HepG2 (cell line): Measurements from ENCODE around the gene AANAT. TPM values are rescaled to one million over a fixed set of nuclear protein-coding genes. Genes with fewer than 3 reads are reported as not detected.

Source experiments
- NFE2L2 ChIP-seq: fragments of 150-350 bp; IDR thresholded peaks from 2 replicates; pipeline ENCODE4 v1.6.1; 2014; ENCODE audit warnings: low read length
- PAX8 ChIP-seq: sonication (generic); formaldehyde crosslinking; IDR thresholded peaks from 2 replicates; pipeline ENCODE4 v1.8.0; 2022; ENCODE audit warnings: mild to moderate bottlenecking, missing genetic modification reagents, borderline replicate concordance
- ZNF546 ChIP-seq: sonication (generic); formaldehyde crosslinking; conservative IDR thresholded peaks from 2 replicates; pipeline ENCODE4 v1.8.1; 2023; ENCODE audit warnings: mild to moderate bottlenecking, missing genetic modification reagents
- ZNF567 ChIP-seq: sonication (generic); formaldehyde crosslinking; IDR thresholded peaks from 2 replicates; pipeline ENCODE4 v1.8.1; 2023; ENCODE audit warnings: mild to moderate bottlenecking, missing genetic modification reagents, borderline replicate concordance
- ZNF737 ChIP-seq: sonication (generic); formaldehyde crosslinking; IDR thresholded peaks from 2 replicates; pipeline ENCODE4 v1.5.0; 2020; ENCODE audit warnings: missing genetic modification reagents, mild to moderate bottlenecking, borderline replicate concordance
- polyA plus RNA-seq, 8 experiments: library from polyadenylated mRNA; depleted of rRNA in 3 of 8; stranded (reverse) in 7 of 8; unstranded in 1 of 8; fragments of >200 nt; fragmentation: Illumina TruSeq in 4 of 8; extraction: Trizol in 4 of 8; gene quantifications; 2 replicates each; pipeline versions ENCODE4 v1.2.1 to v1.2.3, GENCODE V29; 2011 to 2016; ENCODE audit warnings: low read depth in 4 of 8, missing spikeins in 1 of 8, mixed read lengths in 1 of 8; ENCODE audit not compliant: insufficient read depth in 1 of 8
- total RNA-seq, 5 experiments: library from RNA; depleted of rRNA; stranded (reverse); fragments of >200 nt; fragmentation: Illumina TruSeq; extraction: Trizol; gene quantifications; 2 replicates each; pipeline ENCODE4 v1.2.3, GENCODE V29; 2016; ENCODE audit warnings: low read depth in 1 of 5
- TF ChIP-seq, protein P1 (sequence below): sonication (generic); formaldehyde crosslinking; IDR thresholded peaks from 2 replicates; pipeline ENCODE4 v1.8.1; 2023; ENCODE audit warnings: mild to moderate bottlenecking, missing genetic modification reagents
- TF ChIP-seq, protein P2 (sequence below): sonication (generic); formaldehyde crosslinking; IDR thresholded peaks from 2 replicates; pipeline ENCODE4 v1.8.0; 2022; ENCODE audit warnings: missing genetic modification reagents, mild to moderate bottlenecking, borderline replicate concordance
- TF ChIP-seq, protein P3 (sequence below): sonication (generic); formaldehyde crosslinking; IDR thresholded peaks from 2 replicates; pipeline ENCODE4 v1.5.1; 2020; ENCODE audit warnings: mild to moderate bottlenecking, missing genetic modification reagents, moderate library complexity
- TF ChIP-seq, protein P4 (sequence below): sonication (generic); formaldehyde crosslinking; IDR thresholded peaks from 2 replicates; pipeline ENCODE4 v1.4.0; 2020; ENCODE audit warnings: missing genetic modification reagents, borderline replicate concordance
- TF ChIP-seq, protein P5 (sequence below): sonication (generic); formaldehyde crosslinking; IDR thresholded peaks from 2 replicates; pipeline ENCODE4 v1.4.0; 2020; ENCODE audit warnings: missing genetic modification reagents, borderline replicate concordance
- TF ChIP-seq, protein P6 (sequence below): sonication (generic); formaldehyde crosslinking; IDR thresholded peaks from 2 replicates; pipeline ENCODE4 v1.4.0; 2020; ENCODE audit warnings: low read depth, mild to moderate bottlenecking, missing genetic modification reagents
- TF ChIP-seq, protein P7 (sequence below): sonication (generic); formaldehyde crosslinking; IDR thresholded peaks from 2 replicates; pipeline ENCODE4 v1.5.1; 2020; ENCODE audit warnings: missing genetic modification reagents, mild to moderate bottlenecking, borderline replicate concordance

AANAT gene
- total and polyA plus RNA-seq, 2 of the 13 experiments (the other 11 are each of a cell fraction or from before 2014, with no cell fraction given), result 0.07 TPM; not detected in 1

DNA sequence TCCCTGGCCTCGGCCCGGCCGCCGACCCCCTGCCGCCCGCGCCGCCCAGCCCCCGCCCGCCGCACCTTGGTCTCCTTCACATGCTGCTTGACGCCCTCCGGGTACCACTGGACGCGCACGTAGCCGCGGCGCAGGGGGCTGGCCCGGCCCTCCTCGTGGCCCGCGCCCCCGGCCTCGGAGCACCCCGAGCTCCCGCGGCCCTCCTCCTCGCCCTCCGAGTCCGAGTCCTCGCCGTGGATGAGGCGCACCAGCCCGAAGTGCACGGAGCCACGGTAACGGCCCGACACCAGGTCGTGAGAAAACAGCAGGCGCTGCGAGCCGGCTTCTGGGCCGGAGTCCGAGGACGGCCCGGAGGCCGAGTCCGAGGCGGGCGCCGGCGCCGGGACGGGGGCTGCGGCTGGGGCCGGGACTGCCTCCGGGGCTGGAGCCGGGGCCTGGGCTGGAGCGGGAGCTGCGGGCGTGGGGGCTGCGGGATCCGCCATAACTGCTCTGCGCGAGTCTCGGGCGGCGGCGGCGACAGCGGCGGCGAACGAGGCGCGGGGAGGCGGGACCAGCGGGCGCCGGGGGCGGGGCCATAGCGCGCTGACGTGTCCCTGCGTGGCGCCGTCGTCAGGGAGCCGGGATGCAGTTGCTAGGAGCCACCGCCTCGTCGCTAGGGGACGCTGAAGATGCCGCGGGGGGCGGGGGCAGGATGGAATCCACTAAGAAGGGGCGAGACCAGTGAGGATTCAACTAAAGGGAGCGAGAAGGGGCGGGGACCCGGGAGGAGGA is 14.6 kb upstream of the AANAT start, which contains the start of gene UBE2O (continued):
- TF ChIP-seq, protein P1, sequence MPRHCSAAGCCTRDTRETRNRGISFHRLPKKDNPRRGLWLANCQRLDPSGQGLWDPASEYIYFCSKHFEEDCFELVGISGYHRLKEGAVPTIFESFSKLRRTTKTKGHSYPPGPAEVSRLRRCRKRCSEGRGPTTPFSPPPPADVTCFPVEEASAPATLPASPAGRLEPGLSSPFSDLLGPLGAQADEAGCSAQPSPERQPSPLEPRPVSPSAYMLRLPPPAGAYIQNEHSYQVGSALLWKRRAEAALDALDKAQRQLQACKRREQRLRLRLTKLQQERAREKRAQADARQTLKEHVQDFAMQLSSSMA, result no peak
- TF ChIP-seq PAX8 (CRISPR knock-in tag) (0 out of 2 replicates have a peak, but pooled peaks have one; percentile 37), ZNF546 (CRISPR knock-in tag) (peak; percentile 81; the same call in 1 of the 2 replicates), NFE2L2 (no peak), ZNF567 (CRISPR knock-in tag) (peak; percentile 62; the same call in 1 of the 2 replicates), ZNF737 (CRISPR knock-in tag) (no peak)
- TF ChIP-seq, protein P2, sequence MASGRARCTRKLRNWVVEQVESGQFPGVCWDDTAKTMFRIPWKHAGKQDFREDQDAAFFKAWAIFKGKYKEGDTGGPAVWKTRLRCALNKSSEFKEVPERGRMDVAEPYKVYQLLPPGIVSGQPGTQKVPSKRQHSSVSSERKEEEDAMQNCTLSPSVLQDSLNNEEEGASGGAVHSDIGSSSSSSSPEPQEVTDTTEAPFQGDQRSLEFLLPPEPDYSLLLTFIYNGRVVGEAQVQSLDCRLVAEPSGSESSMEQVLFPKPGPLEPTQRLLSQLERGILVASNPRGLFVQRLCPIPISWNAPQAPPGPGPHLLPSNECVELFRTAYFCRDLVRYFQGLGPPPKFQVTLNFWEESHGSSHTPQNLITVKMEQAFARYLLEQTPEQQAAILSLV (CRISPR knock-in tag), result 0 out of 2 replicates have a peak, but pooled peaks have one; percentile 71
- TF ChIP-seq, protein P3, sequence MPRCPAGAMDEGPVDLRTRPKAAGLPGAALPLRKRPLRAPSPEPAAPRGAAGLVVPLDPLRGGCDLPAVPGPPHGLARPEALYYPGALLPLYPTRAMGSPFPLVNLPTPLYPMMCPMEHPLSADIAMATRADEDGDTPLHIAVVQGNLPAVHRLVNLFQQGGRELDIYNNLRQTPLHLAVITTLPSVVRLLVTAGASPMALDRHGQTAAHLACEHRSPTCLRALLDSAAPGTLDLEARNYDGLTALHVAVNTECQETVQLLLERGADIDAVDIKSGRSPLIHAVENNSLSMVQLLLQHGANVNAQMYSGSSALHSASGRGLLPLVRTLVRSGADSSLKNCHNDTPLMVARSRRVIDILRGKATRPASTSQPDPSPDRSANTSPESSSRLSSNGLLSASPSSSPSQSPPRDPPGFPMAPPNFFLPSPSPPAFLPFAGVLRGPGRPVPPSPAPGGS (CRISPR knock-in tag), result peak; percentile 21; the same call in 1 of the 2 replicates
- TF ChIP-seq, protein P4, sequence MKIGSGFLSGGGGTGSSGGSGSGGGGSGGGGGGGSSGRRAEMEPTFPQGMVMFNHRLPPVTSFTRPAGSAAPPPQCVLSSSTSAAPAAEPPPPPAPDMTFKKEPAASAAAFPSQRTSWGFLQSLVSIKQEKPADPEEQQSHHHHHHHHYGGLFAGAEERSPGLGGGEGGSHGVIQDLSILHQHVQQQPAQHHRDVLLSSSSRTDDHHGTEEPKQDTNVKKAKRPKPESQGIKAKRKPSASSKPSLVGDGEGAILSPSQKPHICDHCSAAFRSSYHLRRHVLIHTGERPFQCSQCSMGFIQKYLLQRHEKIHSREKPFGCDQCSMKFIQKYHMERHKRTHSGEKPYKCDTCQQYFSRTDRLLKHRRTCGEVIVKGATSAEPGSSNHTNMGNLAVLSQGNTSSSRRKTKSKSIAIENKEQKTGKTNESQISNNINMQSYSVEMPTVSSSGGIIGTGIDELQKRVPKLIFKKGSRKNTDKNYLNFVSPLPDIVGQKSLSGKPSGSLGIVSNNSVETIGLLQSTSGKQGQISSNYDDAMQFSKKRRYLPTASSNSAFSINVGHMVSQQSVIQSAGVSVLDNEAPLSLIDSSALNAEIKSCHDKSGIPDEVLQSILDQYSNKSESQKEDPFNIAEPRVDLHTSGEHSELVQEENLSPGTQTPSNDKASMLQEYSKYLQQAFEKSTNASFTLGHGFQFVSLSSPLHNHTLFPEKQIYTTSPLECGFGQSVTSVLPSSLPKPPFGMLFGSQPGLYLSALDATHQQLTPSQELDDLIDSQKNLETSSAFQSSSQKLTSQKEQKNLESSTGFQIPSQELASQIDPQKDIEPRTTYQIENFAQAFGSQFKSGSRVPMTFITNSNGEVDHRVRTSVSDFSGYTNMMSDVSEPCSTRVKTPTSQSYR, result peak; percentile 75; the same call in 1 of the 2 replicates
- TF ChIP-seq, protein P5, sequence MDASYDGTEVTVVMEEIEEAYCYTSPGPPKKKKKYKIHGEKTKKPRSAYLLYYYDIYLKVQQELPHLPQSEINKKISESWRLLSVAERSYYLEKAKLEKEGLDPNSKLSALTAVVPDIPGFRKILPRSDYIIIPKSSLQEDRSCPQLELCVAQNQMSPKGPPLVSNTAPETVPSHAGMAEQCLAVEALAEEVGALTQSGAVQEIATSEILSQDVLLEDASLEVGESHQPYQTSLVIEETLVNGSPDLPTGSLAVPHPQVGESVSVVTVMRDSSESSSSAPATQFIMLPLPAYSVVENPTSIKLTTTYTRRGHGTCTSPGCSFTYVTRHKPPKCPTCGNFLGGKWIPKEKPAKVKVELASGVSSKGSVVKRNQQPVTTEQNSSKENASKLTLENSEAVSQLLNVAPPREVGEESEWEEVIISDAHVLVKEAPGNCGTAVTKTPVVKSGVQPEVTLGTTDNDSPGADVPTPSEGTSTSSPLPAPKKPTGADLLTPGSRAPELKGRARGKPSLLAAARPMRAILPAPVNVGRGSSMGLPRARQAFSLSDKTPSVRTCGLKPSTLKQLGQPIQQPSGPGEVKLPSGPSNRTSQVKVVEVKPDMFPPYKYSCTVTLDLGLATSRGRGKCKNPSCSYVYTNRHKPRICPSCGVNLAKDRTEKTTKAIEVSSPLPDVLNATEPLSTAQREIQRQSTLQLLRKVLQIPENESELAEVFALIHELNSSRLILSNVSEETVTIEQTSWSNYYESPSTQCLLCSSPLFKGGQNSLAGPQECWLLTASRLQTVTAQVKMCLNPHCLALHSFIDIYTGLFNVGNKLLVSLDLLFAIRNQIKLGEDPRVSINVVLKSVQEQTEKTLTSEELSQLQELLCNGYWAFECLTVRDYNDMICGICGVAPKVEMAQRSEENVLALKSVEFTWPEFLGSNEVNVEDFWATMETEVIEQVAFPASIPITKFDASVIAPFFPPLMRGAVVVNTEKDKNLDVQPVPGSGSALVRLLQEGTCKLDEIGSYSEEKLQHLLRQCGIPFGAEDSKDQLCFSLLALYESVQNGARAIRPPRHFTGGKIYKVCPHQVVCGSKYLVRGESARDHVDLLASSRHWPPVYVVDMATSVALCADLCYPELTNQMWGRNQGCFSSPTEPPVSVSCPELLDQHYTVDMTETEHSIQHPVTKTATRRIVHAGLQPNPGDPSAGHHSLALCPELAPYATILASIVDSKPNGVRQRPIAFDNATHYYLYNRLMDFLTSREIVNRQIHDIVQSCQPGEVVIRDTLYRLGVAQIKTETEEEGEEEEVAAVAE (CRISPR knock-in tag), result no peak
- TF ChIP-seq, protein P6, sequence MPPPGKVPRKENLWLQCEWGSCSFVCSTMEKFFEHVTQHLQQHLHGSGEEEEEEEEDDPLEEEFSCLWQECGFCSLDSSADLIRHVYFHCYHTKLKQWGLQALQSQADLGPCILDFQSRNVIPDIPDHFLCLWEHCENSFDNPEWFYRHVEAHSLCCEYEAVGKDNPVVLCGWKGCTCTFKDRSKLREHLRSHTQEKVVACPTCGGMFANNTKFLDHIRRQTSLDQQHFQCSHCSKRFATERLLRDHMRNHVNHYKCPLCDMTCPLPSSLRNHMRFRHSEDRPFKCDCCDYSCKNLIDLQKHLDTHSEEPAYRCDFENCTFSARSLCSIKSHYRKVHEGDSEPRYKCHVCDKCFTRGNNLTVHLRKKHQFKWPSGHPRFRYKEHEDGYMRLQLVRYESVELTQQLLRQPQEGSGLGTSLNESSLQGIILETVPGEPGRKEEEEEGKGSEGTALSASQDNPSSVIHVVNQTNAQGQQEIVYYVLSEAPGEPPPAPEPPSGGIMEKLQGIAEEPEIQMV (CRISPR knock-in tag), result 0 out of 2 replicates have a peak, but pooled peaks have one; percentile 33
- TF ChIP-seq, protein P7, sequence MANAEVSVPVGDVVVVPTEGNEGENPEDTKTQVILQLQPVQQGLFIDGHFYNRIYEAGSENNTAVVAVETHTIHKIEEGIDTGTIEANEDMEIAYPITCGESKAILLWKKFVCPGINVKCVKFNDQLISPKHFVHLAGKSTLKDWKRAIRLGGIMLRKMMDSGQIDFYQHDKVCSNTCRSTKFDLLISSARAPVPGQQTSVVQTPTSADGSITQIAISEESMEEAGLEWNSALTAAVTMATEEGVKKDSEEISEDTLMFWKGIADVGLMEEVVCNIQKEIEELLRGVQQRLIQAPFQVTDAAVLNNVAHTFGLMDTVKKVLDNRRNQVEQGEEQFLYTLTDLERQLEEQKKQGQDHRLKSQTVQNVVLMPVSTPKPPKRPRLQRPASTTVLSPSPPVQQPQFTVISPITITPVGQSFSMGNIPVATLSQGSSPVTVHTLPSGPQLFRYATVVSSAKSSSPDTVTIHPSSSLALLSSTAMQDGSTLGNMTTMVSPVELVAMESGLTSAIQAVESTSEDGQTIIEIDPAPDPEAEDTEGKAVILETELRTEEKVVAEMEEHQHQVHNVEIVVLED, result peak; percentile 96
